Testis (tissue), 2 donors: ENCODE results near the gene HTATSF1.

Source experiments
- POLR2A ChIP-seq: fragments of 450-650 bp; IDR thresholded peaks from one replicate; pipeline ENCODE4 v1.6.1; 2017; ENCODE audit warnings: antibody characterized with exemption, mild to moderate bottlenecking, moderate library complexity
- TF ChIP-seq, protein P1 (sequence below), 3 experiments: fragments of 450-650 bp in 2 of 3; fragments of 200-600 bp in 1 of 3; sonication (generic) in 1 of 3; IDR thresholded peaks; one replicate each; pipeline ENCODE4 v1.5.1; 2016 to 2019; ENCODE audit warnings: antibody characterized with exemption in 3 of 3, mild to moderate bottlenecking in 2 of 3, moderate library complexity in 1 of 3

DNA sequence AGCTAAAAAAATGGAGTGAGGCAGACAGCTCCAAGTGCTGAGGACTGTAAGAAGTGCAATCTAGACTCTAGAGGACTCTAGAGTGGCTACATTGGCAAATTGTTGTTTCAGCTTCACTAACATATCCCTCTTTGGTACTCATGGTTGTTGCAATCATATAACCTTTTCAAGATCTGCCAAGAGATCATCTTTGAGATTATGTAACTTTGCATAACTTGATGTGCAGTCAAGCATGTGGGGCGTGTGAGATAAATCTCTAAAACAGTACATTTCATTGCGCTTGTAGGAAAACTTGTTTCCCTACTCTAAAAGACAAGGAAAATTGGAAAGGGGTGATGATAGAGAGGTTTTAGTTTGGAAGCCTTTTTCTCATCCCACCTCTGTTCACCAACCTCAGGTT, 20.9 kb upstream of the HTATSF1 start:
- no peak for TF ChIP-seq POLR2A
- TF ChIP-seq, protein P1, sequence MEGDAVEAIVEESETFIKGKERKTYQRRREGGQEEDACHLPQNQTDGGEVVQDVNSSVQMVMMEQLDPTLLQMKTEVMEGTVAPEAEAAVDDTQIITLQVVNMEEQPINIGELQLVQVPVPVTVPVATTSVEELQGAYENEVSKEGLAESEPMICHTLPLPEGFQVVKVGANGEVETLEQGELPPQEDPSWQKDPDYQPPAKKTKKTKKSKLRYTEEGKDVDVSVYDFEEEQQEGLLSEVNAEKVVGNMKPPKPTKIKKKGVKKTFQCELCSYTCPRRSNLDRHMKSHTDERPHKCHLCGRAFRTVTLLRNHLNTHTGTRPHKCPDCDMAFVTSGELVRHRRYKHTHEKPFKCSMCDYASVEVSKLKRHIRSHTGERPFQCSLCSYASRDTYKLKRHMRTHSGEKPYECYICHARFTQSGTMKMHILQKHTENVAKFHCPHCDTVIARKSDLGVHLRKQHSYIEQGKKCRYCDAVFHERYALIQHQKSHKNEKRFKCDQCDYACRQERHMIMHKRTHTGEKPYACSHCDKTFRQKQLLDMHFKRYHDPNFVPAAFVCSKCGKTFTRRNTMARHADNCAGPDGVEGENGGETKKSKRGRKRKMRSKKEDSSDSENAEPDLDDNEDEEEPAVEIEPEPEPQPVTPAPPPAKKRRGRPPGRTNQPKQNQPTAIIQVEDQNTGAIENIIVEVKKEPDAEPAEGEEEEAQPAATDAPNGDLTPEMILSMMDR (IDR thresholded peaks at IDR 0.05), result no peak
